ENCODE measurements around the gene ELMO1.

- peak; percentile 89 for TF ChIP-seq ARNT (IDR thresholded peaks at IDR 0.05)
- TF ChIP-seq ELF4 (IDR thresholded peaks at IDR 0.05) = no peak
- TF ChIP-seq FOXK2 (IDR thresholded peaks at IDR 0.05) = no peak
- no peak for TF ChIP-seq BHLHE40 (IDR thresholded peaks at IDR 0.05; ENCODE audit: borderline replicate concordance)
- TF ChIP-seq TARDBP (IDR thresholded peaks at IDR 0.05) = no peak
- no peak for TF ChIP-seq SP1 (IDR thresholded peaks at IDR 0.05)
- TF ChIP-seq L3MBTL2 (conservative IDR thresholded peaks at IDR 0.05) = no peak
Observed at GRCh38 chr7:37225285-37225969, 223.2 kb downstream of the ELMO1 start.
